Glutamatergic neuron (in vitro differentiated cells): Measurements from ENCODE around the gene SP7. TPM values are rescaled to one million over a fixed set of nuclear protein-coding genes. Genes with fewer than 3 reads are reported as not detected.

Experiments
- DNase-seq: peaks from one replicate; pipeline ENCODE4 v3.0.0; 2022
- H3K27ac Mint-ChIP-seq: one replicate; pipeline ENCODE4 v1.8.0; 2020; ENCODE audit warnings: mild to moderate bottlenecking, mixed read lengths, inconsistent platforms; ENCODE audit not compliant: unreplicated experiment
- H3K27me3 Mint-ChIP-seq: one replicate; pipeline ENCODE4 v1.8.0; 2020; ENCODE audit warnings: mild to moderate bottlenecking, moderate library complexity, mixed read lengths, inconsistent platforms; ENCODE audit not compliant: unreplicated experiment
- H3K36me3 Mint-ChIP-seq: one replicate; pipeline ENCODE4 v1.8.0; 2020; ENCODE audit warnings: mild to moderate bottlenecking, mixed read lengths, inconsistent platforms; ENCODE audit not compliant: unreplicated experiment
- H3K4me1 Mint-ChIP-seq: one replicate; pipeline ENCODE4 v1.8.0; 2020; ENCODE audit warnings: mild to moderate bottlenecking, low read depth, mixed read lengths, inconsistent platforms; ENCODE audit not compliant: unreplicated experiment
- H3K4me3 Mint-ChIP-seq: one replicate; pipeline ENCODE4 v1.8.0; 2020; ENCODE audit warnings: mild to moderate bottlenecking, mixed read lengths, inconsistent platforms; ENCODE audit not compliant: unreplicated experiment
- H3K9me3 Mint-ChIP-seq: one replicate; pipeline ENCODE4 v1.8.0; 2020; ENCODE audit warnings: mild to moderate bottlenecking, moderate library complexity, mixed read lengths, inconsistent platforms; ENCODE audit not compliant: unreplicated experiment
- total RNA-seq: library from RNA; stranded (reverse); fragmentation: NEBNext Ultra II Directional; extraction: Animal tissue kit (Norgen Biotek cat#: 25700); gene quantifications from one replicate; pipeline ENCODE4 v1.2.1, GENCODE V29; 2021; ENCODE audit not compliant: unreplicated experiment
- TF ChIP-seq, protein P1 (sequence below): fragments of 200-600 bp; sonication (generic); IDR thresholded peaks from one replicate; pipeline ENCODE4 v1.5.0; 2021; ENCODE audit not compliant: partially characterized antibody, unreplicated experiment

SP7 gene
- total RNA-seq, 1 donor from 2014 or later, result not detected

GRCh38 chr12:53295891-53296219 is 40.3 kb downstream of the SP7 start:
- no peaks in the 10 kb centered on the region for H3K36me3 Mint-ChIP-seq
- H3K9me3 Mint-ChIP-seq, result peaks cover 4% of the 10 kb centered on the region
- H3K4me1 Mint-ChIP-seq, result peaks cover 15% of the 10 kb centered on the region
- H3K27me3 Mint-ChIP-seq, result peaks cover 6% of the 10 kb centered on the region
- peak overlapping the region; percentile 95 for H3K4me3 Mint-ChIP-seq
- TF ChIP-seq, protein P1, sequence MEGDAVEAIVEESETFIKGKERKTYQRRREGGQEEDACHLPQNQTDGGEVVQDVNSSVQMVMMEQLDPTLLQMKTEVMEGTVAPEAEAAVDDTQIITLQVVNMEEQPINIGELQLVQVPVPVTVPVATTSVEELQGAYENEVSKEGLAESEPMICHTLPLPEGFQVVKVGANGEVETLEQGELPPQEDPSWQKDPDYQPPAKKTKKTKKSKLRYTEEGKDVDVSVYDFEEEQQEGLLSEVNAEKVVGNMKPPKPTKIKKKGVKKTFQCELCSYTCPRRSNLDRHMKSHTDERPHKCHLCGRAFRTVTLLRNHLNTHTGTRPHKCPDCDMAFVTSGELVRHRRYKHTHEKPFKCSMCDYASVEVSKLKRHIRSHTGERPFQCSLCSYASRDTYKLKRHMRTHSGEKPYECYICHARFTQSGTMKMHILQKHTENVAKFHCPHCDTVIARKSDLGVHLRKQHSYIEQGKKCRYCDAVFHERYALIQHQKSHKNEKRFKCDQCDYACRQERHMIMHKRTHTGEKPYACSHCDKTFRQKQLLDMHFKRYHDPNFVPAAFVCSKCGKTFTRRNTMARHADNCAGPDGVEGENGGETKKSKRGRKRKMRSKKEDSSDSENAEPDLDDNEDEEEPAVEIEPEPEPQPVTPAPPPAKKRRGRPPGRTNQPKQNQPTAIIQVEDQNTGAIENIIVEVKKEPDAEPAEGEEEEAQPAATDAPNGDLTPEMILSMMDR, result no peak
- no peak for DNase-seq
- H3K27ac Mint-ChIP-seq, result peak overlapping the region; percentile 94

DNA sequence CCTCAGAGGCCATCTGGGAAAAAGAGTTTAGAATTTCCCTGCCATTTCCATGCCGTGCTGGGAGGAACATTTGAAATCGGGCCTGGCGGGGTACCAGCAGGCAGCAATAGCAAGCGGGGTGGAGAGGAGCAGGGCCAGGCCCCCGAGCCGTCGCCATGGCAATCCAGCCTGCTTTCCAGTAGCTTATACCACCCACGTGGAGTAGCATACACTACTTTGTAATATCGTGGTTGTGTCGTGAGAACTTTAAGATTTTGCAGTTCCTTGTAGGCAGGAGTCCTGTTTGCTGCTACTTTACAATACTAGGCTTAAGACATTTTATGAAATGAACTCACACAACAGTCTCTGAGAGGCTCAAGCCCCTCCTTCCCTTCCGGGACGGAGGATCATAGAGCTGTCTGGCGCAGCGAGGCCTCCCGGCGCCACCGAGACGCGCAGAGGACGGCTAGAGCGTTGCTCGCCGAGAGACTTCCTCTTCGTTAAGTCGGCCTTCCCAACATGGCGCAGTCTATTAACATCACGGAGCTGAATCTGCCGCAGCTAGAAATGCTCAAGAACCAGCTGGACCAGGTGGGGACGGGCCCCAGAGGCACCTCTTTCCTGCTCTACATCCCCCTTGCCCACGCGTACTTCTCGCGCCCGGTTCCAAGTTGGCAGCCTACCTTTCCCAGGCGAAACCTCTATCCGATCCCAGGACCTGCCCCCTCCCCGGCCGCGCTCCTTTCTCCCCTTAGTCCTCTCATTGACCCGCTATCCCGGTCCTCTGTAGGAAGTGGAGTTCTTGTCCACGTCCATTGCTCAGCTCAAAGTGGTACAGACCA is 40.9 kb downstream of the SP7 start, which contains the start of gene PFDN5:
PFDN5 (plus strand) TSS at position 473 of the 821 bp plus-strand sequence; CDS start at position 499, 26 bp downstream.
- TF ChIP-seq, protein P1, result no peak
- DNase-seq, result peak; percentile 86
- Mint-ChIP-seq H3K27me3 (peaks cover 4% of the 10 kb centered on the region), H3K27ac (peak within 1 kb of the TSS; percentile 94), H3K9me3 (peaks cover 4% of the 10 kb centered on the region), H3K4me3 (peak within 1 kb of the TSS; percentile 95), H3K4me1 (peaks cover 11% of the 10 kb centered on the region), H3K36me3 (no peaks in the 10 kb centered on the region)

GRCh38 chr12:53292426-53292825 is 43.7 kb downstream of the SP7 start:
- Mint-ChIP-seq H3K27me3 (no peaks in the 10 kb centered on the region), H3K27ac (no peak overlapping the region), H3K9me3 (peaks cover 4% of the 10 kb centered on the region), H3K4me1 (peaks cover 4% of the 10 kb centered on the region), H3K4me3 (no peak overlapping the region), H3K36me3 (no peaks in the 10 kb centered on the region)
- TF ChIP-seq, protein P1, result no peak
- no peak for DNase-seq

GRCh38 chr12:53290661-53291060 is 45.5 kb downstream of the SP7 start:
- Mint-ChIP-seq H3K27me3 (no peaks in the 10 kb centered on the region), H3K4me3 (no peak overlapping the region), H3K4me1 (peaks cover 4% of the 10 kb centered on the region), H3K9me3 (peaks cover 1% of the 10 kb centered on the region), H3K36me3 (no peaks in the 10 kb centered on the region), H3K27ac (no peak overlapping the region)
- TF ChIP-seq, protein P1, result no peak
- no peak for DNase-seq

DNA sequence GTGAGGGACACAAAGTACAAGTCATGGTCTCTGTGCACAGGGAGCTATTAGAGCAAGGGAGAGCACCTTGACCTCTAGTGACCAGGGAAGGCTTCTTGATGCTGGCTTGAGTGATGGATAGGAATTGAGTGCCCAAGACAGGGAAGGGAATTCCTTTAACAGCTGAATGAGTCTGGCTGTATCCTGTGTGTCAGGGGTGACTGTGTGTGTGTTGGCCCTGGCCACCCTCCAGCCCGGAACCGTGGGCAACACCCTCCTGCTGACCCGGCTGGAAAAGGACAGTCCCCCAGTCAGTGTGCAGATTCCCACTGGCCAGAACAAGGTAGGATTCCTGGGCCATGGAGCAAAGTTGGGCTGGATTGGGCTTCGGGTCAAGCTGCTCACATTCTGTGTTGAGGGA is 46.3 kb downstream of the SP7 start:
- H3K27me3 Mint-ChIP-seq, result no peaks in the 10 kb centered on the region
- H3K36me3 Mint-ChIP-seq, result no peaks in the 10 kb centered on the region
- TF ChIP-seq, protein P1, result no peak
- no peak overlapping the region for H3K27ac Mint-ChIP-seq
- peaks cover under 1% of the 10 kb centered on the region for H3K4me1 Mint-ChIP-seq
- no peak overlapping the region for H3K4me3 Mint-ChIP-seq
- H3K9me3 Mint-ChIP-seq, result peaks cover 1% of the 10 kb centered on the region
- no peak for DNase-seq
